ENCODE measurements around the gene AGMO. TPM values are rescaled to one million over a fixed set of nuclear protein-coding genes. Genes with fewer than 3 reads are reported as not detected.

The AGMO gene
- total and polyA plus RNA-seq, 2 of the 8 experiments (the other 6 are each of a cell fraction or from before 2014, with no cell fraction given), result 0.22 to 0.45 TPM

DNA sequence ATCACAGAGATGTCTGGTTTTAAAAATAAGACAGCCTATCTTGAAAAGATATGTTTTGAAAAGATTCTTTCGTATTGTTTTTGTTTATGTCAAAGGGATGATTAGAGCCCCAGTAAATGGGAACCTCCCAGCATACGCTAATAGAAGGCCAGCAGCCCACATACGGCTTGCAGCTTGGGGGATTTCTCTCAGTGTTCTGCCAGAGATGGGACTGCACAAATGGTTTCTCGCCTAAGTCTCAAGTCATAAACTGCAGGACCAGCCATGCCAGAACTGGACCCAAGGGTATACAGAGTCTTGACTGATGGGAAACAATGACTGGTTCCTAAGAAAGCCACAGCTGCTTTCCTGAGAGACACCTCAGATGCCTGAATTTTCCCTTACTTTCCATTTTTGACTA is 352.4 kb downstream of the AGMO start (continued):
- TF ChIP-seq RBBP5 (IDR thresholded peaks at IDR 0.05; ENCODE audit: borderline replicate concordance, low read depth, low read length) (no peak), CTBP2 (IDR thresholded peaks at IDR 0.05; ENCODE audit: borderline replicate concordance, insufficient read depth, insufficient read length, low read length) (no peak), GTF2F1 (IDR thresholded peaks at IDR 0.05; ENCODE audit: borderline replicate concordance, low read depth, low read length) (no peak), NRF1 (IDR thresholded peaks at IDR 0.05; ENCODE audit: low read depth, low read length) (no peak), HDAC2 (IDR thresholded peaks at IDR 0.05; ENCODE audit: borderline replicate concordance in 1 of 2, low read depth in 2 of 2, low read length in 2 of 2) (no peak)
